HG02623 (cell line): ENCODE results near the gene HCFC1.

Experiments
- ATAC-seq: cut with Tn5 transposase; IDR thresholded peaks from one replicate; pipeline ENCODE4 v1.9.1; 2021; ENCODE audit warnings: moderate library complexity; ENCODE audit not compliant: unreplicated experiment

The HCFC1 gene

GRCh38 chrX:153971450-153972367 lies at the start of gene HCFC1:
Gene HCFC1 (minus strand): TSS chrX:153971818. CDS start chrX:153970840, 978 bp downstream.
- ATAC-seq: peak; percentile 35

GRCh38 chrX:154021131-154021611 lies 49.6 kb upstream of the HCFC1 start:
- no peak for ATAC-seq

GRCh38 chrX:154020536-154021115 lies 49.0 kb upstream of the HCFC1 start:
- ATAC-seq: no peak

GRCh38 chrX:154019633-154020528 lies 48.3 kb upstream of the HCFC1 start, which contains the start of gene IRAK1:
Gene IRAK1 (minus strand): TSS chrX:154019902. CDS start chrX:154019812, 90 bp downstream.
- peak; percentile 71 for ATAC-seq

GRCh38 chrX:154019061-154019621 lies 47.5 kb upstream of the HCFC1 start:
- ATAC-seq: peak; percentile 4

GRCh38 chrX:154018518-154019060 lies 47.0 kb upstream of the HCFC1 start:
- ATAC-seq: no peak

- ATAC-seq: no peak
Observed at GRCh38 chrX:154017766-154018517, 46.3 kb upstream of the HCFC1 start.

- no peak for ATAC-seq
Observed at GRCh38 chrX:154016366-154017076, 44.9 kb upstream of the HCFC1 start.

GRCh38 chrX:154015581-154016264 lies 44.1 kb upstream of the HCFC1 start:
- ATAC-seq: no peak

GRCh38 chrX:154014429-154015380 lies 43.1 kb upstream of the HCFC1 start:
- ATAC-seq: no peak

GRCh38 chrX:154013614-154014360 lies 42.2 kb upstream of the HCFC1 start:
- ATAC-seq: no peak

- no peak for ATAC-seq
Observed at GRCh38 chrX:154013001-154013421, 41.4 kb upstream of the HCFC1 start.

GRCh38 chrX:154012336-154012991 lies 40.8 kb upstream of the HCFC1 start:
- no peak for ATAC-seq

GRCh38 chrX:154011376-154012335 lies 40.0 kb upstream of the HCFC1 start:
- no peak for ATAC-seq
